ENCODE data around the gene LRRC8E.
"Not testable (repeated sequence)": the region's sequence is repeated elsewhere in the genome, so short reads cannot be mapped to it uniquely, and the experiment has no call there.

Gene LRRC8E

DNA sequence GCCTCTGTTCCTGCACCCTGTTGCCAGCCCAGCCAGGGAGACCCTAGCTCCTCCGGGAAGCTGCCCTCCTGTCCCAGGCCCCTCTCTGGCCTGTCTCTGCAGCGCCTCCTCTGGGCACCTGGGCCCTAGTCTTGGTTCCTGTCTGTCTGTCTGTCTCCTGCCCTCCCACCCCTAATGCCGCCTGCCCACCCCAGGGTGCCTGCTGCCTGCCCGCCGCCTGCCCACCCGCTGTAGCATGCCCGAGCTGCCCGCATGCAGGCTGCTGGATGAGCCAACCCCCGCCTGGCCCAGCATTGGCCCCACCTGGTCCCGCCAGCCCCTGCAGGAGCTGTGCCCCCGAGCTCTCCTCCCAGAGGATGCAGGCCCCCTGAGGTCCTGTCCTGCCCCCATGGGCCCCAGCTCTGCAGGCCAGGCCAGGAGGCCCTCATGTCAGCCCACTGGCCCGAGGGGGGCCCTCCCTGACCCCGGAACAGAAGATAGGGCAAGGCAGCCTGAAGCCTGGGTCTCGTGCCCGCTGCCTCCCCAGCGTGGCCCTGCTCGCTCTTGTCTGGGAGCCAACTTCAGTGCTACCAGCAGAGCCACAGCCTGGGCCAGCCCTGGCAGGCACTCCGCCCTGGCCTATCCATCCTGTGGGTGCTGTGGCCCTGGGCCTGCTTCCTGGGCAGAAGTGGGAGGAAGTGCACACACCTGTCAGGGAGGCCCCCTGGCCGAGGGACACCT is 20.6 kb downstream of the LRRC8E start:
- DNase-seq (ENCODE audit: low read depth, low spot score) = no peak

- no peak for DNase-seq (ENCODE audit: low read depth, low spot score)
These were observed 21.3 kb downstream of the LRRC8E start for GRCh38 chr19:7909471-7910067.

GRCh38 chr19:7910321-7911161 is 22.2 kb downstream of the LRRC8E start:
- no peak for DNase-seq (ENCODE audit: low read depth, low spot score)

GRCh38 chr19:7911508-7912143 is 23.3 kb downstream of the LRRC8E start:
- no peak for DNase-seq (ENCODE audit: low read depth, low spot score)

- no peak for DNase-seq (ENCODE audit: low read depth, low spot score)
These were observed 23.9 kb downstream of the LRRC8E start for GRCh38 chr19:7912144-7912696.

DNA sequence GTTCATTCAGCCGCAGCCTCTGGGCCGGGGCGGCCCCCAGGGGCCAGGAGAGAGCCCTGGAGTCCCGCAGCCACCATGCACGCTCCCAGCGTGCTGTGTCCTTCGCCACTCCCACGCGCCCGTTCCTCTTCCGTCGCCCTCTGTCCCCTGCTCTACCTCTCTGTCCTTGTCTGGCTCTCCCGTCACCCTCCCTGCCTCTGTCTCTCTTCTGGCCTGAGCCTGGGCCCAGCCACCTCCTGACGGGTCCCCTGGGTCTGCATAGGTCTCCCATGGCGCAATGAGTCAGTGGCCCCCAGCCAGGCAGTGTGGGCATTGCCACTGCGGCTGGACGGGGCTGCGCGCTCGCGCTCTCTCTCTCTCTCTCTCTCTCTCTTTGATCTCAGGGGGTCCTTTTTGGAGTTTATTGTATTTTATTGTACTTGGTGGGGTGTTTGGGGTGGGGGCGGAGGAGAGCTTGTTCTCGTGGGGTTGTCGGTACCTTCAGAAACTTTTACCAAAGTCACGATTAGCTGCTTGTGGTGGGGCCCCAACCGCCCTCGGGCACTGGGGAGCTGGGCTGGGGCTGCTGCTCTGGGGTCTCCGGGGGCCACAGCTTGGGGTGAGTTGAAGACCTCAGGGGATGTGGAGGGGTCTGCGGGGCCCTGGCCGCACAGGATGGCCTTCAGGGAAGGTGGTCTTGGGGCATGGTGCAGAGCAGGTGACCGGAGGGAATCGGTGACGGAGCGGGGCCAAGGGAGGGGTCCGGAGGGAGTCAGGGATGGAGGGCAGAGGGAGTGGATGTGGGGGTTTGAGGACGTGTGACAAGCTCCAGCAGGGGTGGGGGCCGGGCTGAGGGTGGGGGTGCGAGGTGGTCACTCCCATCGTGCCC is 24.6 kb downstream of the LRRC8E start:
- no peak for DNase-seq (ENCODE audit: low read depth, low spot score)

- no peak for DNase-seq (ENCODE audit: low read depth, low spot score)
These were observed 25.3 kb downstream of the LRRC8E start for GRCh38 chr19:7913652-7914051.

DNA sequence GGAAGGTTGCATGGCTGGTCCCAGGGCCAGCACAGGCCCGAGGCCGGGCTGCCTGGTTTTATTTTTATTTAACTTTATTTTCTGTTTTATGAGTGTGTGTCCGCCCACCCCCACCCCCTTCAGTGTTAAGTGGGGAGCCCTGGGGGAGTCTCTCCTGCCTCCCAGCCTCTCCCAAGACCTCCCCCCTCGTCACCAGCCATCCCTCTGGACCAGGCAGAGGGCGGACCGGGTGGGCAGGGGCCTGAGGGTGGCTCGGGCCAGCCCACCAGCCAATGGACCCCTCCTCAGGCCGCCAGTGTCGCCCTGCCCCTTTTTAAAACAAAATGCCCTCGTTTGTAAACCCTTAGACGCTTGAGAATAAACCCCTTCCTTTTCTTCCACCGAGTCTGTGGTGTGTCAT is 25.8 kb downstream of the LRRC8E start:
- DNase-seq (ENCODE audit: low read depth, low spot score) = no peak

- no peak for DNase-seq (ENCODE audit: low read depth, low spot score)
These were observed 26.3 kb downstream of the LRRC8E start, which contains the start of gene TGFBR3L for GRCh38 chr19:7914598-7915045. Gene TGFBR3L (plus strand): TSS chr19:7914830.

DNA sequence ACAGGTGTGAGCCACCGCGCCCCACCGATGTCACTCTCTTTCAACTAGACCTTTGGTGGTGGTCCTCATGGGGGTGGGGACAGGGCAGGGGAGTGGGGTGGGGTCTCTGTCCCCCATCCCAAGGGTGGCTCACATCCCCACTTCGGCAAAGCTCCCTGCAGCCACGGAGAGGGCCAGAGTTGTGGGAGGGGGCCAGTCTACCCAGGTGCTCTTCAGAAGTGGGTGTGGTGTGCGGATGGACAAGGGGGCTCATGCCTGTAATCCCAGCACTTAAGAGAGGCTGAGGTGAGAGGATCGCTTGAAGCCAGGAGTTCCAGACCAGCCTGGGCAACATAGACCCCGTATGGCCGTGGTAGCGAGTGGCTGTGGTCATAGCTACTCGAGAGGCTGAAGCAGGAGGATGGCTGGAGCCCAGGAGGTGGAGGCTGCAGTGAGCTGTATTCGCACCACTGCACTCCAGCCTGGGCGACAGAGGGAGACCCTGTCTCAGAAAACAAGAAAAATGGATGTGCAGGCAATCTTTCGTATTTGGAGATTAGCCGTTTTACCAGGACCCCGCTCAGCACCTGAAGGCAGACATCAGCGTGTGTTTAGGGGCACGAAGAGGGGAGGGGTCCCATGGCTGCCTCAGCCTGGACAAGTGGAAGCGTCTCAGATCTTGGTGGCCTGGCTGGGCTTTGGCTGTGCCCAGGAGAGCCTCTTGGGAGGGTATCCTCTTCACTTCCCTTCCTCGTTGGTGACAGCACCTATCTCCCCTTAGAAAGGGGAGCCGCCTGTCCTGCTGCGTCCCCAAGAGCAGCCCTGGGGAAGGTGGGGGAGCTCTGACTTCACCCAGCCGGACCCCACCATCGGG is 27.2 kb downstream of the LRRC8E start:
- DNase-seq (ENCODE audit: low read depth, low spot score) = no peak

- DNase-seq (ENCODE audit: low read depth, low spot score) = no peak
These were observed 28.0 kb downstream of the LRRC8E start for GRCh38 chr19:7916103-7916954.

DNA sequence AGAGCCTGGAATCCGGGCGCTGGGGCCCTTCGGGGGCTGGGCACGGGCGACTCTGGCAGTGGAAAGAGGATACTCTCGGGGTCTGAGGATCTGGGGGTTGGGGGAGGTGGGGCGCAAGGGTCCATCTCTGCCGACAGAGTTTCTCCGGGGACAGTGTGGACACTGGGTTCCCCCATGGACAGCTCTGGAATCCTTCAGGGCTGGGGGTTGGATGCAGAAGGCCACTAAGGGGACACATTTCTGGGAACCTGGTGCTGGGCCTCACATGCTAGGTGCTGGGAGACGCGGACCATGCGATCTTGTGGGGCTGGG is 28.6 kb downstream of the LRRC8E start:
- no peak for DNase-seq (ENCODE audit: low read depth, low spot score)

DNA sequence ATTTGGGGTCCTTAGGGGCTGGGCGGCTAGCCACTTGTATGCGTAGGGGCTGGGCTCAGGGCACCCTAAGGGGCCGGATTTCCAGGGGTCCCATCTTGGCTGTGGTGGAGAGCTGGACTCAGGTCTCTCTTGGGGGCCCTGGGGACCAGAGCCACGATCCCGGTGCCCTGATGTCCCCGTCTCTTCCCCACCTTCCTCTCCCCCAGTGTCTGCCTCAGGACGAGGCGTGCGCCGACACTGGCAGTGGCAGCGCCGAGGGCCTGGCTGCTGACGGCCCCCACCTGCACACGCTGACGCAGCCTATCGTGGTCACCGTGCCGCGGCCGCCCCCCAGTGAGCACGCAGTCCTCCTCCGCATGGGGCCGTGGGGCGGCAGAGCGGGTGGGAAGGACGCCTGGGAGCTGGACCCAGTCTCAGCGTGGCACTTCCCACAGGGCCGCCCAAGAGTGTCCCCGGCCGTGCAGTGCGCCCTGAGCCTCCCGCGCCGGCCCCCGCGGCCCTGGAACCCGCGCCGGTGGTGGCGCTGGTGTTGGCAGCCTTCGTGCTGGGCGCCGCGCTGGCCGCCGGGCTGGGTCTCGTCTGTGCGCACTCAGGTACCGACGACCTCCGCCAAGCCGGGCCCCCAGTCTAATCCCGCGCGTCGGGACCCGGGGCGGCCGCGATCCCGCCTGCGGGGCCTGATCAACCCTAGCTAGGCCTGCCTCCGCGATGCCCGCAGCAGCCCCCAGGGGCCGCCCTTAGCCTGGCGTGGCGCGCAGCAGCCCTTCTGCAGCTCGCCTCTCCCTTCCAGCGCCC is 29.2 kb downstream of the LRRC8E start:
- no peak for DNase-seq (ENCODE audit: low read depth, low spot score)

- DNase-seq (ENCODE audit: low read depth, low spot score) = not testable (repeated sequence)
These were observed 29.8 kb downstream of the LRRC8E start for GRCh38 chr19:7918062-7918614.

DNA sequence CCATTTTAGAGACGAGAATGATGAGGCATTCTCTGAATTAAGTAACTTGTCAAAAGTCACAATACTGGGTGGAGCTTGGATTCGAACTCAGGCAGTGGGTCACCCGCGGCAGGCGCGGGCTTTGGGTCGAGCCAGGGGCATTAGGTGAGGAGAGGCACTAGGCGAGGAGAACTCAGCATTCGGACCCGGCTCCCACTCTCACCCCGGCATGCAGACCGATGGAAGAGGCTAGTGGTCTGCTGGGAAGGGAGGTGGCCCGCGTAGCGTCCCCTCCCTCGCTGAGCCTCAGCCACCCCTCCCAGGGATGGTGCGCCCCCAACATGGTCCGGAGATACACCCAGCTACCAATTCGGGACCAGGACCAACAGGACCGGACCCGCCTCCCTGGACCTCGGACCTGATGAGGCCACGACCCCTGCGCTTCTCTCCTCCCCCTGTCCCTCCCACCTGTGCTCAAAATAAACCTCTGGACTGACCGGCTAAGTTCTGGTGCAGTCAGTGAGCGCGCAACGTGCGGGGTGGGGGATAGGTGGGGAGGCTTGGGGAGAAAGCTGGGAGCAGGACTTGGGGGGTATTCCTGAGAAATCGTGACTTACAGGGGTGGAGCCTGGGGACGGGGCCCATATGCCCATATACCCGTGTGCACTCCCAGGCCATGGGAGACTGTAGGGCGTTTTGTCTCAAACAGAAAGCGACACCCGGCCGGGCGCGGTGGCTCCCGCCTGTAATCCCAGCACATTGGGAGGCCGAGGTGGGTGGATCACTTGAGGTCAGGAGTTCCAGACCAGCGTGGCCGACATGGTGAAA is 30.5 kb downstream of the LRRC8E start:
- DNase-seq (ENCODE audit: low read depth, low spot score) = no peak

- DNase-seq (ENCODE audit: low read depth, low spot score) = peak; percentile 80
These were observed 31.6 kb downstream of the LRRC8E start, which contains the start of gene SNAPC2 for GRCh38 chr19:7919610-7920518. Gene SNAPC2 (plus strand): TSS chr19:7920338. CDS start chr19:7920367, 29 bp downstream.

Measured in brain pericyte (primary cell).